Common myeloid progenitor, CD34-positive (primary cell): ENCODE data around the gene CD200.

ENCODE experiments used
- CTCF ChIA-PET: fragments of 350-600 bp; sonication (Branson Sonifier 250); formaldehyde crosslinking; loops from one replicate; lab custom pipeline; 2021; ENCODE audit warnings: antibody characterized with exemption; lab: Charles Lee
- POLR2A ChIA-PET: fragments of 350-600 bp; sonication (Branson Sonifier 250); formaldehyde crosslinking; loops from one replicate; lab custom pipeline; 2021; ENCODE audit warnings: antibody characterized with exemption; lab: Charles Lee
- DNase-seq, 3 donors: peaks; one replicate each; pipeline versions ENCODE4 v3.0.0 to v3.0.0-alpha.2; 2013
- H3K27ac ChIP-seq, 2 experiments: 1 replicate in 1 of 2; 2 replicates in 1 of 2; pipeline ENCODE4 v1.7.0; 2013; ENCODE audit warnings: inconsistent platforms in 2 of 2, low read length in 2 of 2, mild to moderate bottlenecking in 2 of 2, low read depth in 1 of 2, moderate library complexity in 1 of 2; ENCODE audit not compliant: severe bottlenecking in 2 of 2, insufficient read depth in 1 of 2, poor library complexity in 1 of 2
- H3K27me3 ChIP-seq, 5 experiments: replicated peaks in 2 of 5; 1 replicate in 3 of 5; 2 replicates in 2 of 5; pipeline versions ENCODE4 v1.6.1 to v1.7.0; 2013; ENCODE audit warnings: low read length in 4 of 5, mild to moderate bottlenecking in 2 of 5, moderate library complexity in 2 of 5, inconsistent platforms in 1 of 5; ENCODE audit not compliant: insufficient read depth in 5 of 5, control insufficient read depth in 4 of 5
- H3K36me3 ChIP-seq, 4 experiments: 1 replicate in 2 of 4; 2 replicates in 2 of 4; pipeline versions ENCODE4 v1.6.1 to v1.7.0; 2013; ENCODE audit warnings: low read length in 3 of 4, control low read depth in 1 of 4, mild to moderate bottlenecking in 1 of 4; ENCODE audit not compliant: control insufficient read depth in 4 of 4, insufficient read depth in 4 of 4
- H3K4me1 ChIP-seq, 4 experiments: 1 replicate in 3 of 4; 2 replicates in 1 of 4; pipeline versions ENCODE4 v1.6.1 to v1.7.1; 2013; ENCODE audit warnings: low read length in 3 of 4, mild to moderate bottlenecking in 3 of 4, control low read depth in 1 of 4, inconsistent platforms in 1 of 4, moderate library complexity in 1 of 4; ENCODE audit not compliant: control insufficient read depth in 4 of 4, insufficient read depth in 4 of 4; ENCODE audit errors: control extremely low read depth in 1 of 4
- H3K4me3 ChIP-seq, 7 experiments: 1 replicate in 4 of 7; 2 replicates in 3 of 7; pipeline versions ENCODE4 v1.5.1 to v1.7.0; 2013; ENCODE audit warnings: mild to moderate bottlenecking in 7 of 7, low read length in 6 of 7, moderate library complexity in 6 of 7, inconsistent platforms in 2 of 7, low read depth in 2 of 7, control low read depth in 1 of 7; ENCODE audit not compliant: insufficient read depth in 4 of 7, control insufficient read depth in 1 of 7; ENCODE audit errors: extremely low read depth in 1 of 7
- H3K9me3 ChIP-seq, 5 experiments: 1 replicate in 4 of 5; 2 replicates in 1 of 5; pipeline versions ENCODE4 v1.6.1 to v1.7.1; 2013; ENCODE audit warnings: low read length in 4 of 5, mild to moderate bottlenecking in 2 of 5, inconsistent platforms in 1 of 5, low read depth in 1 of 5, moderate library complexity in 1 of 5; ENCODE audit not compliant: control insufficient read depth in 4 of 5, insufficient read depth in 2 of 5; ENCODE audit errors: control extremely low read depth in 1 of 5
- WGBS: methylation state at CpG from one replicate; pipeline ENCODE4 v1.1.5; 2013; ENCODE audit not compliant: insufficient coverage; 5-methylcytosine and 5-hydroxymethylcytosine counted together

CD200 gene

GRCh38 chr3:112339134-112339533, 6.2 kb downstream of the CD200 start:
- H3K4me3 ChIP-seq: no peak overlapping the region
- H3K9me3 ChIP-seq: peaks cover 0 to 3% (median 3%) of the 10 kb centered on the region in 5 experiments
- H3K27me3 ChIP-seq: no peaks in the 10 kb centered on the region
- ChIA-PET POLR2A (interaction anchor here (0.6 kb wide), 1 partner anchor 1257 kb away, joined by 4 read pairs; no protein-coding TSS in a partner anchor), CTCF (interaction anchor here (1.2 to 1.9 kb wide), 3 partner anchors 45 to 183 kb away, joined by 3 to 5 read pairs (median 3); partner anchors contain the start of gene SLC9C1)
- H3K4me1 ChIP-seq: peaks cover 9 to 40% (median 21%) of the 10 kb centered on the region in 4 experiments
- no peak overlapping the region for H3K27ac ChIP-seq
- peaks cover 3 to 48% (median 11%) of the 10 kb centered on the region in 4 experiments for H3K36me3 ChIP-seq
- DNase-seq: no peak

- Histone ChIP-seq H3K9me3 (peaks cover 0 to 3% (median 3%) of the 10 kb centered on the region in 5 experiments), H3K27ac (no peak overlapping the region), H3K27me3 (no peaks in the 10 kb centered on the region), H3K4me3 (no peak overlapping the region), H3K4me1 (peaks cover 4 to 41% (median 23%) of the 10 kb centered on the region in 4 experiments), H3K36me3 (peaks cover 5 to 52% (median 15%) of the 10 kb centered on the region in 4 experiments)
- ChIA-PET POLR2A (no interaction called here), CTCF (no interaction called here)
- no peak for DNase-seq
- 86% methylated on average over 2 of the region's 2 CpGs for WGBS
Measured at GRCh38 chr3:112339609-112340008, 6.7 kb downstream of the CD200 start.

GRCh38 chr3:112341386-112341785, 8.4 kb downstream of the CD200 start:
- POLR2A ChIA-PET: no interaction called here
- peaks cover 0 to 3% (median 3%) of the 10 kb centered on the region in 5 experiments for H3K9me3 ChIP-seq
- DNase-seq: no peak
- peaks cover 13 to 61% (median 26%) of the 10 kb centered on the region in 4 experiments for H3K36me3 ChIP-seq
- CTCF ChIA-PET: no interaction called here
- WGBS: no CpG with 5 or more reads among the region's 2 CpGs
- H3K4me3 ChIP-seq: no peak overlapping the region
- H3K4me1 ChIP-seq: peaks cover 0 to 30% (median 13%) of the 10 kb centered on the region in 4 experiments
- H3K27ac ChIP-seq: no peak overlapping the region
- H3K27me3 ChIP-seq: no peaks in the 10 kb centered on the region

- H3K9me3 ChIP-seq: peaks cover 0 to 3% (median 3%) of the 10 kb centered on the region in 5 experiments
- no peak for DNase-seq
- no peak overlapping the region for H3K4me3 ChIP-seq
- H3K36me3 ChIP-seq: peaks cover 26 to 80% (median 46%) of the 10 kb centered on the region in 4 experiments
- ChIA-PET POLR2A (interaction anchor here (1.1 kb wide), 1 partner anchor 10 kb away, joined by 3 read pairs; no protein-coding TSS in a partner anchor), CTCF (interaction anchor here (0.9 to 1.8 kb wide), 6 partner anchors 10 to 173 kb away, joined by 3 to 4 read pairs (median 3); no protein-coding TSS in a partner anchor)
- no peaks in the 10 kb centered on the region for H3K27me3 ChIP-seq
- WGBS: 100% methylated on average over 1 of the region's 2 CpGs
- peaks cover 0 to 12% (median 7%) of the 10 kb centered on the region in 4 experiments for H3K4me1 ChIP-seq
- H3K27ac ChIP-seq: no peak overlapping the region
Measured at GRCh38 chr3:112345681-112346080, 12.7 kb downstream of the CD200 start.

GRCh38 chr3:112346491-112347122, 13.7 kb downstream of the CD200 start:
- 96% methylated on average over 3 of the region's 3 CpGs for WGBS
- CTCF ChIA-PET: interaction anchor here (0.8 kb wide), 1 partner anchor 8 kb away, joined by 3 read pairs; no protein-coding TSS in a partner anchor

GRCh38 chr3:112348943-112349342, 16.0 kb downstream of the CD200 start:
- Histone ChIP-seq H3K4me3 (no peak overlapping the region), H3K9me3 (no peaks in the 10 kb centered on the region), H3K27me3 (no peaks in the 10 kb centered on the region), H3K4me1 (peaks cover 0 to 12% (median 7%) of the 10 kb centered on the region in 4 experiments), H3K27ac (no peak overlapping the region), H3K36me3 (peaks cover 23 to 94% (median 59%) of the 10 kb centered on the region in 4 experiments)
- 100% methylated on average over 1 of the region's 1 CpG for WGBS
- DNase-seq: no peak
- ChIA-PET CTCF (interaction anchor here (2.5 kb wide), 1 partner anchor 15 kb away, joined by 5 read pairs; no protein-coding TSS in a partner anchor), POLR2A (no interaction called here)

More at GRCh38 chr3:112346491-112347122, 13.7 kb downstream of the CD200 start:
- POLR2A ChIA-PET: interaction anchor here (1.1 kb wide), 1 partner anchor 11 kb away, joined by 3 read pairs; no protein-coding TSS in a partner anchor
- DNase-seq: no peak
- Histone ChIP-seq H3K4me3 (no peak overlapping the region), H3K9me3 (peaks cover 0 to 3% (median 3%) of the 10 kb centered on the region in 5 experiments), H3K27me3 (no peaks in the 10 kb centered on the region), H3K4me1 (peaks cover 0 to 12% (median 7%) of the 10 kb centered on the region in 4 experiments), H3K27ac (no peak overlapping the region), H3K36me3 (peaks cover 26 to 80% (median 52%) of the 10 kb centered on the region in 4 experiments)

- no peak overlapping the region for H3K27ac ChIP-seq
- H3K9me3 ChIP-seq: no peaks in the 10 kb centered on the region
- ChIA-PET POLR2A (no interaction called here), CTCF (interaction anchor here (2.5 kb wide), 1 partner anchor 16 kb away, joined by 5 read pairs; no protein-coding TSS in a partner anchor)
- peaks cover 0 to 9% (median 5%) of the 10 kb centered on the region in 4 experiments for H3K4me1 ChIP-seq
- no peaks in the 10 kb centered on the region for H3K27me3 ChIP-seq
- peaks cover 23 to 96% (median 59%) of the 10 kb centered on the region in 4 experiments for H3K36me3 ChIP-seq
- WGBS: no CpG with 5 or more reads among the region's 6 CpGs
- DNase-seq: no peak
- no peak overlapping the region for H3K4me3 ChIP-seq
Measured at GRCh38 chr3:112349557-112349956, 16.6 kb downstream of the CD200 start.
